ENCODE results near the gene GMPR2. TPM values are rescaled to one million over a fixed set of nuclear protein-coding genes. Genes with fewer than 3 reads are reported as not detected.

GMPR2 gene
- total RNA-seq, 1 donor from 2014 or later, result 55.8 TPM

DNA sequence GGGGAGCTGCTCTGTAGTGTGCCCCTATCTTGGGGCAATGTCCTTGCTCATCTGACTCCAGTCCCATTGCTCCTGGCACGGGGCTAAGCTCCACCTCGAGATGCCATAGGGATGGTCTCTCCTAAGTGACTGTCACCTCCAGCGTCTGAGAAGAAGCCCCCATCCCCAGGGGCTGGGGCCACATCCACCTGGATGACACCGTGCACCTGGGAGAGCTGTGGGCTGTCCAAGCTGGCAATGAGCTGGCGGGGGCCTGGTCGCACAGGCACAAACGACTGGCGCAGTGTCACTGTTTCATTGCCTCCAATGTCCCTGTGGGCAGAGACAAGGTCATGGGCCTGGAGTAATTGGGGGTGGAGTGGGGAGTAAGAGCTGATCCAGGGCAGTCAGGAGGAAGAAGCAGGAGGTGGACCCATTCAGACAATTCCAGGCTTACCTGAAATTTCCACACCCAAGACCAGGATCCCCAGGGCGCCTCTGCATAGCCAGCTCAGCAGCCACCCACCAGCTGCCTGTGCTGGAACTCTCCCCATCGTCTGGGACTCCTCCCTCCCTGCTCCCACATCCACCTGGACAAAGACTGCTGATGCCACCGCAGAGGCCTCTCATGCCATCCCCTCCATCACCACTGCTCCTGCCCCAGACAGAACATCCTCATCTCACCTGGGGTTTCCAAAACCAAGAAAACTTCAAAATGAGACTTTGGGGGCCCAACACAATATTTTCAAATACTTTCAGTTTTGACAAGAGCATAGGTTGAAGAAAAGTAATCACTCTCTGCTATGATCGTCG is 16.7 kb downstream of the GMPR2 start:
- Mint-ChIP-seq H3K4me3 (ENCODE audit: unreplicated experiment) (no peak overlapping the region), H3K4me1 (ENCODE audit: low read depth, unreplicated experiment) (peaks cover 9% of the 10 kb centered on the region), H3K9me3 (ENCODE audit: unreplicated experiment) (peaks cover 4% of the 10 kb centered on the region), H3K36me3 (ENCODE audit: unreplicated experiment) (no peaks in the 10 kb centered on the region), H3K27me3 (ENCODE audit: unreplicated experiment) (peaks cover 5% of the 10 kb centered on the region), H3K27ac (ENCODE audit: unreplicated experiment) (no peak overlapping the region)
- TF ChIP-seq, protein P1, sequence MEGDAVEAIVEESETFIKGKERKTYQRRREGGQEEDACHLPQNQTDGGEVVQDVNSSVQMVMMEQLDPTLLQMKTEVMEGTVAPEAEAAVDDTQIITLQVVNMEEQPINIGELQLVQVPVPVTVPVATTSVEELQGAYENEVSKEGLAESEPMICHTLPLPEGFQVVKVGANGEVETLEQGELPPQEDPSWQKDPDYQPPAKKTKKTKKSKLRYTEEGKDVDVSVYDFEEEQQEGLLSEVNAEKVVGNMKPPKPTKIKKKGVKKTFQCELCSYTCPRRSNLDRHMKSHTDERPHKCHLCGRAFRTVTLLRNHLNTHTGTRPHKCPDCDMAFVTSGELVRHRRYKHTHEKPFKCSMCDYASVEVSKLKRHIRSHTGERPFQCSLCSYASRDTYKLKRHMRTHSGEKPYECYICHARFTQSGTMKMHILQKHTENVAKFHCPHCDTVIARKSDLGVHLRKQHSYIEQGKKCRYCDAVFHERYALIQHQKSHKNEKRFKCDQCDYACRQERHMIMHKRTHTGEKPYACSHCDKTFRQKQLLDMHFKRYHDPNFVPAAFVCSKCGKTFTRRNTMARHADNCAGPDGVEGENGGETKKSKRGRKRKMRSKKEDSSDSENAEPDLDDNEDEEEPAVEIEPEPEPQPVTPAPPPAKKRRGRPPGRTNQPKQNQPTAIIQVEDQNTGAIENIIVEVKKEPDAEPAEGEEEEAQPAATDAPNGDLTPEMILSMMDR (IDR thresholded peaks at IDR 0.05; ENCODE audit: partially characterized antibody, unreplicated experiment), result no peak
- DNase-seq, result no peak

DNA sequence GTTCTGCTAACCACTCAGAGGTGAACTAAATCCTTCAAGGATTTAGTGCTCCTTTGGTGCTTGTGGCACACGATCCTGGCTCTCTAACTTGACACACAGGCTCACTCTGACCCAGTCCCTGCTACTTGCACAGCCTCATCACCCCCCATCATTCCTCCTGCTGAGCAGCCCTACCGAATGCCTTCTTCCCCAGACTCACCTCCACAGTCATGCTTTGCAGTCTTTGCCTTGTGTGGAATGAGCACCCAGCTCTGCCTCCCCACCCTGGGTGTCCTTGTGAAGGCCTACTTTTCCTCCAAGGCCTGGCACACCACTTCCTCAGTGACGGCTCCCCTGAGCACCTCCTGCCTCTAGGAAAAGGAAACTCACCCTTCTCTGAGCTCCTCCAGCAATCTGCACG is 17.6 kb downstream of the GMPR2 start:
- Mint-ChIP-seq H3K27ac (ENCODE audit: unreplicated experiment) (no peak overlapping the region), H3K9me3 (ENCODE audit: unreplicated experiment) (peaks cover 4% of the 10 kb centered on the region), H3K27me3 (ENCODE audit: unreplicated experiment) (peaks cover 5% of the 10 kb centered on the region), H3K4me3 (ENCODE audit: unreplicated experiment) (no peak overlapping the region), H3K36me3 (ENCODE audit: unreplicated experiment) (no peaks in the 10 kb centered on the region), H3K4me1 (ENCODE audit: low read depth, unreplicated experiment) (peaks cover 9% of the 10 kb centered on the region)
- TF ChIP-seq, protein P1 (IDR thresholded peaks at IDR 0.05; ENCODE audit: partially characterized antibody, unreplicated experiment), result no peak
- DNase-seq, result no peak

GRCh38 chr14:24251880-24252288 is 19.2 kb downstream of the GMPR2 start:
- no peak for DNase-seq
- peaks cover 9% of the 10 kb centered on the region for H3K4me1 Mint-ChIP-seq (ENCODE audit: low read depth, unreplicated experiment)
- peaks cover 9% of the 10 kb centered on the region for H3K27me3 Mint-ChIP-seq (ENCODE audit: unreplicated experiment)
- H3K36me3 Mint-ChIP-seq (ENCODE audit: unreplicated experiment), result no peaks in the 10 kb centered on the region
- no peak overlapping the region for H3K4me3 Mint-ChIP-seq (ENCODE audit: unreplicated experiment)
- TF ChIP-seq, protein P1 (IDR thresholded peaks at IDR 0.05; ENCODE audit: partially characterized antibody, unreplicated experiment), result no peak
- no peak overlapping the region for H3K27ac Mint-ChIP-seq (ENCODE audit: unreplicated experiment)
- peaks cover 4% of the 10 kb centered on the region for H3K9me3 Mint-ChIP-seq (ENCODE audit: unreplicated experiment)

- DNase-seq, result no peak
- Mint-ChIP-seq H3K27ac (ENCODE audit: unreplicated experiment) (no peak overlapping the region), H3K36me3 (ENCODE audit: unreplicated experiment) (no peaks in the 10 kb centered on the region), H3K4me3 (ENCODE audit: unreplicated experiment) (no peak overlapping the region), H3K9me3 (ENCODE audit: unreplicated experiment) (peaks cover 4% of the 10 kb centered on the region), H3K4me1 (ENCODE audit: low read depth, unreplicated experiment) (peaks cover 9% of the 10 kb centered on the region), H3K27me3 (ENCODE audit: unreplicated experiment) (peaks cover 9% of the 10 kb centered on the region)
- TF ChIP-seq, protein P1 (IDR thresholded peaks at IDR 0.05; ENCODE audit: partially characterized antibody, unreplicated experiment), result no peak
Observed at GRCh38 chr14:24252289-24253124, 19.8 kb downstream of the GMPR2 start.
